Muscle layer of duodenum (tissue), 2 donors: ENCODE data around the gene MSRB1.
"Not testable (repeated sequence)": the region's sequence is repeated elsewhere in the genome, so short reads cannot be mapped to it uniquely, and the experiment has no call there.

Experiments used
- H3K27ac ChIP-seq: one replicate; pipeline ENCODE4 v1.7.0; 2013; ENCODE audit warnings: mild to moderate bottlenecking, low read length
- H3K27me3 ChIP-seq: one replicate; pipeline ENCODE4 v1.7.0; 2013; ENCODE audit warnings: low read depth, mild to moderate bottlenecking, control low read depth, low read length
- H3K36me3 ChIP-seq, 2 donors: one replicate each; pipeline ENCODE4 v1.7.0; 2013; ENCODE audit warnings: low read length in 2 of 2, control low read depth in 1 of 2, mild to moderate bottlenecking in 1 of 2; ENCODE audit not compliant: insufficient read depth in 2 of 2, control insufficient read depth in 1 of 2
- H3K4me1 ChIP-seq, 2 donors: one replicate each; pipeline ENCODE4 v1.7.0; 2013; ENCODE audit warnings: low read length in 2 of 2, mild to moderate bottlenecking in 2 of 2, control low read depth in 1 of 2, moderate library complexity in 1 of 2; ENCODE audit not compliant: insufficient read depth in 2 of 2, control insufficient read depth in 1 of 2
- H3K4me3 ChIP-seq, 2 donors: one replicate each; pipeline ENCODE4 v1.7.0; 2013; ENCODE audit warnings: low read length in 2 of 2, low read depth in 1 of 2, mild to moderate bottlenecking in 1 of 2
- H3K9me3 ChIP-seq, 2 donors: one replicate each; pipeline ENCODE4 v1.7.0; 2013; ENCODE audit warnings: low read length in 2 of 2, control low read depth in 1 of 2, mild to moderate bottlenecking in 1 of 2; ENCODE audit not compliant: control insufficient read depth in 1 of 2
- donor health status: healthy.

The MSRB1 gene

GRCh38 chr16:1966460-1966859 is 23.5 kb upstream of the MSRB1 start, which contains the start of gene RNF151:
Gene RNF151 (plus strand): TSS chr16:1966856. CDS start chr16:1966882, 26 bp downstream.
- Histone ChIP-seq H3K4me1 (peaks cover 5 to 24% of the 10 kb centered on the region in 2 donors), H3K27ac (peak within 1 kb of the TSS; percentile 94), H3K36me3 (peaks cover 3 to 15% of the 10 kb centered on the region in 2 donors), H3K27me3 (no peaks in the 10 kb centered on the region), H3K4me3 (peak within 1 kb of the TSS; percentile 77 to 80), H3K9me3 (no peaks in the 10 kb centered on the region)

DNA sequence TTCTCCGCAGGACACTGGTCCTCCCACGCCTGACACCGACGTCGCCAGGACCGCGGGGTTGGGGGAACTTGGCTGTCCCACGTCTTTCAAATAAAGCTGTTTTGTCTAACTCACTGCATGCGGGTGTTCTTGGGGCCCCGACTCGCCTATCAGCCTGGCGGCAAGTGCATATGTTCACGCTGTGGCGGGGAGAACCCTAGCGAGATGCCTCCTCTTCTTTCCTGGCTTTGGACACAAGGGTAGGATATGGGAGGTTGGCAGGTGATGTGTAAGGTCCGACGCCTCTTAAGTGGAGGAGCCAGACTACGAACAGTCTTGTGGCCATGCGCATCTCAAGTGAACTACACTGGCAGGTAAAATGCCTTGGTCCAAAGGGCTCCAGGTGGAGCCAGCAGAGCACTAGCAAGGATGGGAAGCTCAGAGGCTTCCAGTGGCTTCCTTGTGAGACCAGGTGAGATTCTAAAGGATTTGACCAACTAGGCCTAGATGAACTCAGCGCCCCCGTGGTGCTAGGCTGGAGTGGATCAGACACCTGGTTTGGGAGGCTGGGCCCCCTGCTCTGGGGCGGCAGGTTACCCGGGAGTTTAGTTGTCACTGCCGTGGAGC is 22.5 kb upstream of the MSRB1 start:
- H3K4me3 ChIP-seq, result peak overlapping the region; percentile 77 to 80
- H3K36me3 ChIP-seq, result peaks cover 3 to 19% of the 10 kb centered on the region in 2 donors
- no peaks in the 10 kb centered on the region for H3K27me3 ChIP-seq
- H3K27ac ChIP-seq, result peak overlapping the region; percentile 94
- H3K9me3 ChIP-seq, result no peaks in the 10 kb centered on the region
- peaks cover 8 to 24% of the 10 kb centered on the region in 2 donors for H3K4me1 ChIP-seq

- Histone ChIP-seq H3K27me3 (no peaks in the 10 kb centered on the region), H3K36me3 (peaks cover 3 to 19% of the 10 kb centered on the region in 2 donors), H3K27ac (peak within 1 kb of the TSS; percentile 94), H3K4me1 (peaks cover 9 to 31% of the 10 kb centered on the region in 2 donors), H3K9me3 (no peaks in the 10 kb centered on the region), H3K4me3 (peak within 1 kb of the TSS; percentile 77 to 80)
Measured at GRCh38 chr16:1964506-1965395, 21.8 kb upstream of the MSRB1 start, which contains the start of gene RPS2. Gene RPS2 (minus strand): TSS chr16:1964826. CDS start chr16:1964625, 201 bp downstream.

DNA sequence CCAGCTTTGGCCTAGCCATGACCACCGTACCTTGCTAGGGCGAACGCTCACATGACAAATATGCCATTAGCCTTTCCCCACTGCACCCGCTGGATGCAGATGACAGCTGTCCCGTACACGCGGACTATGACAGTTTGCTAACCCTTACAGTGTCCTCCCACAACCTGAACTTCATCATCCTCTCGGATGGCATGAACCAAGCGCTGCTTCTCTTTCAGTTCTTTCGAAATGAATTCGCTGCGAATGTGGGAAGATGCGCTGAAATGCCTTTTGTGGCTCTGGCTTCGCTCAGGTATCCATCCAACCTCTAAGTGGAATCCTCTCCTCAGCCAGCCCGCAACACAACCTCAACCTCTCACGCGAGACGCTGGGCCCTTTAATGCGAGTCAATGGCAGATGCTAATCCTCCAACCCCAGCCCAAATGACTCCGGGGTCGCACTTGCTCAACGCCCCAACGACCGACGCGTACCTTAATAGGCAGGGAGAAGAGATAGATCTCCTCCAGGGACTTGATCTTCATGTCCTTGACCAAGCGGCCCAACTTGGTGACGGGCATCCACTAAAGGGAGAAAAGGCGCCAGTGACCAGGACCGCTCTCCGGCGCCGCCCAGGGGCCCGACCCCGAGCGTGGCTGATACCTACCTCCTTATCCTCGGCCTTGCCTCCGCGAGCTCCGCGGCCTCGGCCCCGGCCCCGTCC is 21.0 kb upstream of the MSRB1 start:
- Histone ChIP-seq H3K27ac (peak overlapping the region; percentile 94), H3K4me3 (peak overlapping the region; percentile 77 to 80), H3K27me3 (no peaks in the 10 kb centered on the region), H3K36me3 (peaks cover 3 to 19% of the 10 kb centered on the region in 2 donors), H3K4me1 (peaks cover 9 to 33% of the 10 kb centered on the region in 2 donors), H3K9me3 (no peaks in the 10 kb centered on the region)

GRCh38 chr16:1962161-1963153 is 19.5 kb upstream of the MSRB1 start:
- H3K9me3 ChIP-seq, H3K4me3 ChIP-seq, H3K27ac ChIP-seq, H3K27me3 ChIP-seq: not testable (repeated sequence)
- peaks cover 3 to 19% of the 10 kb centered on the region in 2 donors for H3K36me3 ChIP-seq
- H3K4me1 ChIP-seq, result peaks cover 9 to 37% of the 10 kb centered on the region in 2 donors

GRCh38 chr16:1961651-1962067 is 18.7 kb upstream of the MSRB1 start:
- peaks cover 3 to 19% of the 10 kb centered on the region in 2 donors for H3K36me3 ChIP-seq
- H3K27me3 ChIP-seq, result no peaks in the 10 kb centered on the region
- no peaks in the 10 kb centered on the region for H3K9me3 ChIP-seq
- H3K4me1 ChIP-seq, result peaks cover 9 to 37% of the 10 kb centered on the region in 2 donors
- no peak overlapping the region for H3K4me3 ChIP-seq
- H3K27ac ChIP-seq, result no peak overlapping the region

DNA sequence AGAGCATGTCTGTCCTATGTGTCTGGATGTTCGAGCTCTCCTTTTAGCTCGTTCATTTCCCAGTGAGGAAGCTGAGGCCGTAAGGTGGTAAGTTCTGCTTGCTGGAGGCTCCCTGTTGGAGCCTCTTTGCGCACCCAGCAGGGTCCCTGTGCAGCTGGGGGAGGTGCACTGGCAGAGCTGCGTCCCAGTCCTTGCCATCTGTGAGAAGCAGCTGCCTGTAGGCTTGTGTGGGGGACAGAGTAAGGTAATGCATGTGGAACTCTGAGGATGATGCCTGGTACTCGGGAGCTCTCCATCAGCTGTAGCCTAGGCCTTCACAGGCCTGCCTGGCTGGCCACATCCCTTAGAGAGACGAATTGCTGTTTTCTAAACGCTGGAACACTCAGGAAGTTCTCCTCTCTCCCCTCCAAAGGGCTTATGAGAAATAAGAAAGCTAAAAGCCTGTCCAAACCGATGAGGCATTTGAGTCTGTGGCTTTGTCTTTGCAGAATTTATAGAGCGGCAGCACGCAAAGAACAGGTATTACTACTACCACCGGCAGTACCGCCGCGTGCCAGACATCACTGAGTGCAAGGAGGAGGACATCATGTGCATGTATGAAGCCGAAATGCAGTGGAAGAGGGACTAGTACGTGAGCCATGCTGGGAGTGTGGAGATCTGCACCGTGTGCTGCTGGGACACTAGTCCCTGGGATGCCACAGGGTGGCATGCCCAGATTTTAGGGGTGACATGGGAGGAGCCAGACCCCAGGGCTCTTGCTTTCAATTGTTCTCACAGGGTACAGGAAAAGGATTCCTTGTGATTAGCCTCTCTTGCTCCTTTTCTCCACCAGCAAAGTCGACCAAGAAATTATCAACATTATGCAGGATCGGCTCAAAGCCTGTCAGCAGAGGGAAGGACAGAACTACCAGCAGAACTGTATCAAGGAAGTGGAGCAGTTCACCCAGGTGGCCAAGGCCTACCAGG is 17.9 kb upstream of the MSRB1 start:
- peak overlapping the region; percentile 59 to 90 for H3K4me3 ChIP-seq
- H3K9me3 ChIP-seq, result no peaks in the 10 kb centered on the region
- H3K27me3 ChIP-seq, result no peaks in the 10 kb centered on the region
- no peak overlapping the region for H3K27ac ChIP-seq
- peaks cover 3 to 19% of the 10 kb centered on the region in 2 donors for H3K36me3 ChIP-seq
- peaks cover 9 to 36% of the 10 kb centered on the region in 2 donors for H3K4me1 ChIP-seq

DNA sequence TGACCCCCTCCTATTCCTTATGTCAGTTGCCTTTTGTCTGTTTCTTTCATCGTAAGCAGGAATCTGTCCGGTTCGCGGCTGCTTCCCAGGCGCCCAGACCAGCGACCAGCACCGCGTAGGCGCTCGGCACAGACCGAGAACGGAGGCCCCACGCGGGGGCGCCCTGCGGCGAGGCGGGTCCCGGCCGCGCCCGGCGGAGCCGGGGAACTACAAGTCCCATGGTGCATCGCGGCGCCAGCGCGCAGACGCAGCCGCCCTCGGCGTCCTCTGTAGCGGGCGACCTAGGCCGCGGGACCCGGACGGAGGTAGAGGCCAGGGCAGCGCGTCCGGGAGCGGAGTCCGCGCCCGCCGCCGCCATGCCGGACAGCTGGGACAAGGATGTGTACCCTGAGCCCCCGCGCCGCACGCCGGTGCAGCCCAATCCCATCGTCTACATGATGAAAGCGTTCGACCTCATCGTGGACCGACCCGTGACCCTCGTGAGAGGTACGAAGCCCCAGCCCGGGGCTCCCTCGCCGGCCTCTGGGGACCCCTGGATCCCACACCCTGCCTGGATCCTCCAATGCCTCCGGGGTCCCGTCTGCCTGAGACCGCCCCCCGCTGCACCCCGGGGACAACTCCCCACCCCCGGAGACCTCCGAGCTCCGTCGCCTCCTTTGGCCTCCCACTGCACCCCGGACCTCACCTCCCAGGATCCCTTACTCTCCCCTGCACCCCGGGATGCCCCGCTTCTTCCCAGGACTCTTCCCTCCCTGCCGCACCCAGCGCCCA is 16.5 kb upstream of the MSRB1 start, which contains the start of gene NDUFB10:
Gene NDUFB10, plus strand, starts transcription at position 270 of the 771 bp plus-strand sequence. Its CDS starts 87 bp downstream, at position 357.
- no peaks in the 10 kb centered on the region for H3K9me3 ChIP-seq
- peaks cover 5 to 29% of the 10 kb centered on the region in 2 donors for H3K4me1 ChIP-seq
- H3K36me3 ChIP-seq, result peaks cover 3 to 19% of the 10 kb centered on the region in 2 donors
- H3K27ac ChIP-seq, result no peak within 1 kb of the TSS
- H3K4me3 ChIP-seq, result peak within 1 kb of the TSS; percentile 59 to 90
- H3K27me3 ChIP-seq, result no peaks in the 10 kb centered on the region

GRCh38 chr16:1958715-1959268 is 15.8 kb upstream of the MSRB1 start:
- Histone ChIP-seq H3K36me3 (peaks cover 3 to 19% of the 10 kb centered on the region in 2 donors), H3K9me3 (no peaks in the 10 kb centered on the region), H3K4me1 (peaks cover 5 to 25% of the 10 kb centered on the region in 2 donors), H3K27me3 (no peaks in the 10 kb centered on the region), H3K4me3 (peak overlapping the region; percentile 59 to 90), H3K27ac (no peak overlapping the region)
